22Rv1 (cell line): Measurements from ENCODE around the gene MRPL24.

Source experiments
- CTCF ChIP-seq: fragments of 450-650 bp; IDR thresholded peaks from 2 replicates; pipeline ENCODE4 v1.5.1; 2017; ENCODE audit warnings: mild to moderate bottlenecking
- ZFX ChIP-seq: fragments of 450-650 bp; IDR thresholded peaks from 2 replicates; pipeline ENCODE4 v1.6.1; 2017; ENCODE audit warnings: antibody characterized with exemption, borderline replicate concordance

GRCh38 chr1:156752843-156753482 is 12.1 kb upstream of the MRPL24 start:
- TF ChIP-seq CTCF: no peak
- no peak for TF ChIP-seq ZFX
